GM12878 (cell line): ENCODE data around the gene REPS1. TPM values are rescaled to one million over a fixed set of nuclear protein-coding genes. Genes with fewer than 3 reads are reported as not detected.

Source experiments
- CREB1 ChIP-seq: IDR thresholded peaks from 2 replicates; pipeline ENCODE4 v1.6.1; 2012; ENCODE audit warnings: low read depth, mild to moderate bottlenecking, inconsistent platforms
- DPF2 ChIP-seq: fragments of 450-650 bp; IDR thresholded peaks from 2 replicates; pipeline ENCODE4 v1.6.1; 2017; ENCODE audit warnings: mild to moderate bottlenecking
- GATAD2B ChIP-seq: fragments of 450-650 bp; conservative IDR thresholded peaks from 2 replicates; pipeline ENCODE4 v1.6.1; 2017; ENCODE audit warnings: low read depth, mild to moderate bottlenecking, moderate library complexity
- HDAC6 ChIP-seq: fragments of 200-600 bp; sonication (generic); IDR thresholded peaks from one replicate; pipeline ENCODE4 v1.8.0; 2017; ENCODE audit warnings: antibody characterized with exemption; ENCODE audit not compliant: unreplicated experiment
- JUNB ChIP-seq: IDR thresholded peaks from 2 replicates; pipeline ENCODE4 v1.6.1; 2016; ENCODE audit warnings: antibody characterized with exemption, mild to moderate bottlenecking
- KDM1A ChIP-seq: fragments of 200-600 bp; sonication (generic); IDR thresholded peaks from 2 replicates; pipeline ENCODE4 v1.6.1; 2016; ENCODE audit warnings: borderline replicate concordance
- NFXL1 ChIP-seq: fragments of 450-650 bp; IDR thresholded peaks from 2 replicates; pipeline ENCODE4 v1.6.1; 2017; ENCODE audit warnings: antibody characterized with exemption, mild to moderate bottlenecking, borderline replicate concordance
- PAX8 ChIP-seq: fragments of 450-650 bp; IDR thresholded peaks from 2 replicates; pipeline ENCODE4 v1.6.1; 2017; ENCODE audit warnings: mild to moderate bottlenecking, moderate library complexity
- RUNX3 ChIP-seq: IDR thresholded peaks from 2 replicates; pipeline ENCODE4 v1.6.1; 2012; ENCODE audit warnings: low read length, inconsistent platforms
- TAF1 ChIP-seq: IDR thresholded peaks from 2 replicates; pipeline ENCODE4 v1.6.1; 2011; ENCODE audit warnings: mild to moderate bottlenecking, low read depth, low read length, borderline replicate concordance
- TCF12 ChIP-seq: IDR thresholded peaks from 2 replicates; pipeline ENCODE4 v1.6.1; 2011; ENCODE audit warnings: low read depth, mild to moderate bottlenecking, low read length
- TCF7 ChIP-seq: IDR thresholded peaks from 2 replicates; pipeline ENCODE4 v1.6.1; 2014; ENCODE audit warnings: antibody characterized with exemption, borderline replicate concordance
- YBX1 ChIP-seq: fragments of 450-650 bp; IDR thresholded peaks from 2 replicates; pipeline ENCODE4 v1.6.1; 2016; ENCODE audit warnings: antibody characterized with exemption
- ZNF207 ChIP-seq: fragments of 450-650 bp; IDR thresholded peaks from 2 replicates; pipeline ENCODE4 v1.6.1; 2014; ENCODE audit warnings: antibody characterized with exemption, mild to moderate bottlenecking, borderline replicate concordance
- ZNF274 ChIP-seq: IDR thresholded peaks from one replicate; pipeline ENCODE4 v1.8.0; 2011; ENCODE audit not compliant: insufficient read length, insufficient read depth
- polyA plus RNA-seq, 11 experiments: library from polyadenylated mRNA; depleted of rRNA in 4 of 11; unstranded in 6 of 11; stranded (reverse) in 5 of 11; fragments of >200 nt; fragmentation: Nextera tagmentation in 4 of 11; fragmentation: Illumina TruSeq in 1 of 11; extraction: Ambion mirVana in 4 of 11; extraction: Trizol in 1 of 11; gene quantifications; 1 replicate in 1 of 11; 2 replicates in 10 of 11; pipeline versions ENCODE4 v1.2.1 to v1.2.3, GENCODE V29; 2011 to 2016; ENCODE audit warnings: inconsistent platforms in 2 of 11, missing spikeins in 2 of 11, low read depth in 1 of 11
- total RNA-seq, 4 experiments: library from RNA; depleted of rRNA in 3 of 4; stranded (reverse); fragments of >200 nt in 3 of 4; fragmentation: Illumina TruSeq in 1 of 4; extraction: Trizol in 1 of 4; gene quantifications; 2 replicates each; pipeline versions ENCODE4 v1.2.1 to v1.2.3, GENCODE V29; 2013 to 2021
- TF ChIP-seq, protein P1 (sequence below): IDR thresholded peaks from 2 replicates; pipeline ENCODE4 v1.6.1; 2012; ENCODE audit warnings: low read length, inconsistent platforms
- TF ChIP-seq, protein P2 (sequence below): IDR thresholded peaks from 2 replicates; pipeline ENCODE4 v1.6.1; 2011; ENCODE audit warnings: mild to moderate bottlenecking, low read depth, low read length, moderate library complexity; ENCODE audit not compliant: insufficient replicate concordance
- TF ChIP-seq, protein P3 (sequence below): fragments of 150-350 bp; IDR thresholded peaks from 2 replicates; pipeline ENCODE4 v1.6.1; 2014; ENCODE audit warnings: mild to moderate bottlenecking, low read depth, low read length
- TF ChIP-seq, protein P4 (sequence below): fragments of 450-650 bp; conservative IDR thresholded peaks from 2 replicates; pipeline ENCODE4 v1.6.1; 2017; ENCODE audit warnings: mild to moderate bottlenecking, moderate library complexity
- TF ChIP-seq, protein P5 (sequence below): fragments of 450-650 bp; IDR thresholded peaks from 2 replicates; pipeline ENCODE4 v1.6.1; 2017; ENCODE audit warnings: low read depth, mild to moderate bottlenecking, moderate library complexity
- TF ChIP-seq, protein P6 (sequence below): IDR thresholded peaks from 2 replicates; pipeline ENCODE4 v1.6.1; 2011; ENCODE audit warnings: low read depth, low read length, improper control_type of control experiment, borderline replicate concordance

REPS1 gene
- total and polyA plus RNA-seq, 10 of the 15 experiments (the other 5 are each of a cell fraction or from before 2014, with no cell fraction given) = 13.7 to 59.3 (median 31.7) TPM

DNA sequence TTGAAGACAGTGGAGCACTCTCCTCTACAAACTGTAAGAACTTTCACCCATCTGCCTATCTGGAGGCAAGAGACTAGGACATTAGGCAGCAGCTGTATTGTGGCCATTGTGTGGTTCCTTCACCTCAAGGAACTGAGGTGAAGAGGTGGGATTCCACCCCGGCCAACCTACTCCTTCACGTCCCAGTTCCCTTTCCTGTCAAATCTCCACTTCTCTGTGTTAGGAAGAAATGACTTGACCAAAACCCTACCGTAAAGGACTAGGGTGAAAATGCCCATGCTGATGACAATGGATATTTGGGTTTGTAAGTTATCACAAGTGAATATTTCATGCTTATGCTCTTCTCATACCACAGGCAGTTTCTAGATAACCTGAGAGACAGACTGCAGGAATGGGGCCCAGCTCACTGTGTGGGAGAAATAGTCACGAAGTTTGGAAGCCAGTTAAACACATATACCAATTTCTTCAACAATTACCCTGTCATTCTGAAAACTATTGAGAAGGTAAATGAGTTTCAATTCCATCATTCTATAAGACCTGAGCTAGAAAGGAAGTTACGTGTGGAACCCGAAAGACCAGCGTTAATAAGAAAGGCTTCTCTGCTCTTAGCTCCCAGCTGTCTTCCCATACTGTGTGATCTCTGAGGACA is 105.6 kb downstream of the REPS1 start (continued):
- TF ChIP-seq, protein P1, sequence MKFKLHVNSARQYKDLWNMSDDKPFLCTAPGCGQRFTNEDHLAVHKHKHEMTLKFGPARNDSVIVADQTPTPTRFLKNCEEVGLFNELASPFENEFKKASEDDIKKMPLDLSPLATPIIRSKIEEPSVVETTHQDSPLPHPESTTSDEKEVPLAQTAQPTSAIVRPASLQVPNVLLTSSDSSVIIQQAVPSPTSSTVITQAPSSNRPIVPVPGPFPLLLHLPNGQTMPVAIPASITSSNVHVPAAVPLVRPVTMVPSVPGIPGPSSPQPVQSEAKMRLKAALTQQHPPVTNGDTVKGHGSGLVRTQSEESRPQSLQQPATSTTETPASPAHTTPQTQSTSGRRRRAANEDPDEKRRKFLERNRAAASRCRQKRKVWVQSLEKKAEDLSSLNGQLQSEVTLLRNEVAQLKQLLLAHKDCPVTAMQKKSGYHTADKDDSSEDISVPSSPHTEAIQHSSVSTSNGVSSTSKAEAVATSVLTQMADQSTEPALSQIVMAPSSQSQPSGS = peak; percentile 83
- TF ChIP-seq YBX1 (no peak), CREB1 (peak; percentile 72), TCF7 (no peak), DPF2 (peak; percentile 93), HDAC6 (no peak), ZNF207 (no peak), NFXL1 (no peak), RUNX3 (peak; percentile 85), KDM1A (no peak), TCF12 (peak; percentile 92), GATAD2B (peak; percentile 30; the same call in 1 of the 2 replicates), PAX8 (no peak), ZNF274 (no peak), TAF1 (0 out of 2 replicates have a peak, but pooled peaks have one; percentile 22), JUNB (peak; percentile 79)
- TF ChIP-seq, protein P2, sequence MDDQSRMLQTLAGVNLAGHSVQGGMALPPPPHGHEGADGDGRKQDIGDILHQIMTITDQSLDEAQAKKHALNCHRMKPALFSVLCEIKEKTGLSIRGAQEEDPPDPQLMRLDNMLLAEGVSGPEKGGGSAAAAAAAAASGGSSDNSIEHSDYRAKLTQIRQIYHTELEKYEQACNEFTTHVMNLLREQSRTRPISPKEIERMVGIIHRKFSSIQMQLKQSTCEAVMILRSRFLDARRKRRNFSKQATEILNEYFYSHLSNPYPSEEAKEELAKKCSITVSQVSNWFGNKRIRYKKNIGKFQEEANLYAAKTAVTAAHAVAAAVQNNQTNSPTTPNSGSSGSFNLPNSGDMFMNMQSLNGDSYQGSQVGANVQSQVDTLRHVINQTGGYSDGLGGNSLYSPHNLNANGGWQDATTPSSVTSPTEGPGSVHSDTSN = no peak
- TF ChIP-seq, protein P3, sequence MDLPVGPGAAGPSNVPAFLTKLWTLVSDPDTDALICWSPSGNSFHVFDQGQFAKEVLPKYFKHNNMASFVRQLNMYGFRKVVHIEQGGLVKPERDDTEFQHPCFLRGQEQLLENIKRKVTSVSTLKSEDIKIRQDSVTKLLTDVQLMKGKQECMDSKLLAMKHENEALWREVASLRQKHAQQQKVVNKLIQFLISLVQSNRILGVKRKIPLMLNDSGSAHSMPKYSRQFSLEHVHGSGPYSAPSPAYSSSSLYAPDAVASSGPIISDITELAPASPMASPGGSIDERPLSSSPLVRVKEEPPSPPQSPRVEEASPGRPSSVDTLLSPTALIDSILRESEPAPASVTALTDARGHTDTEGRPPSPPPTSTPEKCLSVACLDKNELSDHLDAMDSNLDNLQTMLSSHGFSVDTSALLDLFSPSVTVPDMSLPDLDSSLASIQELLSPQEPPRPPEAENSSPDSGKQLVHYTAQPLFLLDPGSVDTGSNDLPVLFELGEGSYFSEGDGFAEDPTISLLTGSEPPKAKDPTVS = no peak
- TF ChIP-seq, protein P4, sequence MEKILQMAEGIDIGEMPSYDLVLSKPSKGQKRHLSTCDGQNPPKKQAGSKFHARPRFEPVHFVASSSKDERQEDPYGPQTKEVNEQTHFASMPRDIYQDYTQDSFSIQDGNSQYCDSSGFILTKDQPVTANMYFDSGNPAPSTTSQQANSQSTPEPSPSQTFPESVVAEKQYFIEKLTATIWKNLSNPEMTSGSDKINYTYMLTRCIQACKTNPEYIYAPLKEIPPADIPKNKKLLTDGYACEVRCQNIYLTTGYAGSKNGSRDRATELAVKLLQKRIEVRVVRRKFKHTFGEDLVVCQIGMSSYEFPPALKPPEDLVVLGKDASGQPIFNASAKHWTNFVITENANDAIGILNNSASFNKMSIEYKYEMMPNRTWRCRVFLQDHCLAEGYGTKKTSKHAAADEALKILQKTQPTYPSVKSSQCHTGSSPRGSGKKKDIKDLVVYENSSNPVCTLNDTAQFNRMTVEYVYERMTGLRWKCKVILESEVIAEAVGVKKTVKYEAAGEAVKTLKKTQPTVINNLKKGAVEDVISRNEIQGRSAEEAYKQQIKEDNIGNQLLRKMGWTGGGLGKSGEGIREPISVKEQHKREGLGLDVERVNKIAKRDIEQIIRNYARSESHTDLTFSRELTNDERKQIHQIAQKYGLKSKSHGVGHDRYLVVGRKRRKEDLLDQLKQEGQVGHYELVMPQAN = no peak
- TF ChIP-seq, protein P5, sequence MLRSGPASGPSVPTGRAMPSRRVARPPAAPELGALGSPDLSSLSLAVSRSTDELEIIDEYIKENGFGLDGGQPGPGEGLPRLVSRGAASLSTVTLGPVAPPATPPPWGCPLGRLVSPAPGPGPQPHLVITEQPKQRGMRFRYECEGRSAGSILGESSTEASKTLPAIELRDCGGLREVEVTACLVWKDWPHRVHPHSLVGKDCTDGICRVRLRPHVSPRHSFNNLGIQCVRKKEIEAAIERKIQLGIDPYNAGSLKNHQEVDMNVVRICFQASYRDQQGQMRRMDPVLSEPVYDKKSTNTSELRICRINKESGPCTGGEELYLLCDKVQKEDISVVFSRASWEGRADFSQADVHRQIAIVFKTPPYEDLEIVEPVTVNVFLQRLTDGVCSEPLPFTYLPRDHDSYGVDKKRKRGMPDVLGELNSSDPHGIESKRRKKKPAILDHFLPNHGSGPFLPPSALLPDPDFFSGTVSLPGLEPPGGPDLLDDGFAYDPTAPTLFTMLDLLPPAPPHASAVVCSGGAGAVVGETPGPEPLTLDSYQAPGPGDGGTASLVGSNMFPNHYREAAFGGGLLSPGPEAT = peak; percentile 68; the same call in 1 of the 2 replicates
- TF ChIP-seq, protein P6, sequence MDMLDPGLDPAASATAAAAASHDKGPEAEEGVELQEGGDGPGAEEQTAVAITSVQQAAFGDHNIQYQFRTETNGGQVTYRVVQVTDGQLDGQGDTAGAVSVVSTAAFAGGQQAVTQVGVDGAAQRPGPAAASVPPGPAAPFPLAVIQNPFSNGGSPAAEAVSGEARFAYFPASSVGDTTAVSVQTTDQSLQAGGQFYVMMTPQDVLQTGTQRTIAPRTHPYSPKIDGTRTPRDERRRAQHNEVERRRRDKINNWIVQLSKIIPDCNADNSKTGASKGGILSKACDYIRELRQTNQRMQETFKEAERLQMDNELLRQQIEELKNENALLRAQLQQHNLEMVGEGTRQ = no peak
